PC-9 (cell line): ENCODE results near the gene UGGT2.

Source experiments
- CTCF ChIP-seq: fragments of 200-600 bp; sonication (generic); conservative IDR thresholded peaks from 2 replicates; pipeline ENCODE4 v1.6.1; 2017; ENCODE audit warnings: mixed run types, antibody characterized with exemption, mild to moderate bottlenecking, moderate library complexity
- EZH2 ChIP-seq: fragments of 200-600 bp; sonication (generic); IDR thresholded peaks from 2 replicates; pipeline ENCODE4 v1.8.0; 2017; ENCODE audit warnings: antibody characterized with exemption, low read depth

DNA sequence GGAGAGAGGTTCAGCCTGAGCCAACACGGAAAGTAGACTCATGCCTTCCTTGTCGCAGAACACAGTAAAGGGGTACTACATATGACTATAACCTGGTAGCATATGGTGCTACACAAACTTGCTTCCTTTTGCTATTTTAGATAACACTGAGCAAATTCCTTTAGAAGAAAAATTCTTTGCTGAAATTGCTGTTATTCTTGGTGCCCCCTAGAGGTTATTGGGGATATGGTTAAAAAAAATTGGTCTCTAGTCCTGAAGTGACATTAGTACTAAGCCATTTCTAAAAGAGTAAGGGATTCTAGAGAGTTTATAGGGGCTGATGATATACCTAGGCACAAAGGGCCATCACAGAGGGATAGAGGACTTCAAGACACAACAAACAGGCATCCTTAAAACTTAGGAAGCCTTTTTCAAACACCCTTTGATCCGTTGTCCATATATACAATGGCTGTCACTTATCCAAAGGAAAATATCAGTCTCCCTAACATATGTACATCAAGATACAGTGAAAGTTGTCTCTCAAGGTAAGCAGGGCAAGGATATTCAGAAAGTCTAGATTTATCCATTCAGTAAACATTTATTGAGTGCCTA, 22.8 kb upstream of the UGGT2 start:
- peak; percentile 81 for TF ChIP-seq CTCF
- no peak for TF ChIP-seq EZH2
